ENCODE measurements around the gene PSMA5.
"Not testable (repeated sequence)": the region's sequence is repeated elsewhere in the genome, so short reads cannot be mapped to it uniquely, and the experiment has no call there.

PSMA5 gene

GRCh38 chr1:109391626-109392025 is 34.6 kb downstream of the PSMA5 start:
- DNase-seq, result no peak

GRCh38 chr1:109391157-109391556 is 35.1 kb downstream of the PSMA5 start:
- no peak for DNase-seq

- no peak for DNase-seq
Observed at GRCh38 chr1:109389638-109390341, 36.5 kb downstream of the PSMA5 start.

GRCh38 chr1:109388884-109389637 is 37.2 kb downstream of the PSMA5 start:
- DNase-seq, result no peak

GRCh38 chr1:109388208-109388711 is 38.0 kb downstream of the PSMA5 start:
- DNase-seq, result no peak

GRCh38 chr1:109386054-109386717 is 40.1 kb downstream of the PSMA5 start:
- DNase-seq, result no peak

GRCh38 chr1:109385417-109385816 is 40.8 kb downstream of the PSMA5 start:
- no peak for DNase-seq

- DNase-seq, result no peak
Observed at GRCh38 chr1:109383854-109384253, 42.4 kb downstream of the PSMA5 start.

- DNase-seq, result no peak
Observed at GRCh38 chr1:109383087-109383779, 43.0 kb downstream of the PSMA5 start.

- DNase-seq, result no peak
Observed at GRCh38 chr1:109381573-109381972, 44.7 kb downstream of the PSMA5 start.

GRCh38 chr1:109379907-109380306 is 46.3 kb downstream of the PSMA5 start:
- DNase-seq, result no peak

- no peak for DNase-seq
Observed at GRCh38 chr1:109379422-109379821, 46.8 kb downstream of the PSMA5 start.

- DNase-seq, result no peak
Observed at GRCh38 chr1:109377698-109378097, 48.5 kb downstream of the PSMA5 start.

GRCh38 chr1:109373696-109374095 is 52.6 kb downstream of the PSMA5 start:
- DNase-seq, result not testable (repeated sequence)

GRCh38 chr1:109373126-109373525 is 53.1 kb downstream of the PSMA5 start:
- no peak for DNase-seq

- DNase-seq, result no peak
Observed at GRCh38 chr1:109372281-109372680, 54.0 kb downstream of the PSMA5 start.

GRCh38 chr1:109371341-109371739 is 54.9 kb downstream of the PSMA5 start:
- DNase-seq, result no peak

GRCh38 chr1:109370712-109371340 is 55.4 kb downstream of the PSMA5 start:
- no peak for DNase-seq

GRCh38 chr1:109369167-109369746 is 57.0 kb downstream of the PSMA5 start:
- no peak for DNase-seq

- no peak for DNase-seq
Observed at GRCh38 chr1:109368464-109368863, 57.8 kb downstream of the PSMA5 start.

- no peak for DNase-seq
Observed at GRCh38 chr1:109367626-109368025, 58.6 kb downstream of the PSMA5 start.

GRCh38 chr1:109365642-109366204 is 60.5 kb downstream of the PSMA5 start:
- no peak for DNase-seq
